Endothelial cell of umbilical vein (primary cell): ENCODE data around the gene LNPEP. TPM values are rescaled to one million over a fixed set of nuclear protein-coding genes. Genes with fewer than 3 reads are reported as not detected.

Experiments
- BruUV-seq: library from RNA; stranded (reverse); fragments of 400-500 nt; replicated peaks from 2 replicates; lab custom pipeline; 2021; lab: Mats Ljungman, UMichigan
- CTCF ChIA-PET: fragments of 300-600, 350-600 bp; sonication (Branson Sonifier 250); formaldehyde crosslinking; loops from one replicate; lab custom pipeline; 2021; ENCODE audit warnings: antibody characterized with exemption, inconsistent platforms; lab: Charles Lee
- POLR2A ChIA-PET: fragments of 300-600, 350-600 bp; sonication (Branson Sonifier 250); formaldehyde crosslinking; loops from one replicate; lab custom pipeline; 2021; ENCODE audit warnings: antibody characterized with exemption, inconsistent platforms; lab: Charles Lee
- DNase-seq: peaks from one replicate; pipeline ENCODE4 v3.0.0-alpha.2; 2011; ENCODE audit warnings: low read depth, low spot score
- FAIRE-seq: peaks from 2 replicates; lab custom pipeline; 2011; peaks lifted over from hg19 to GRCh38; lab: Jason Lieb, UNC
- H2AFZ ChIP-seq: 2 replicates; pipeline ENCODE4 v1.6.0; 2012; ENCODE audit warnings: low read depth, low read length, control low read depth, inconsistent platforms
- H3K27ac ChIP-seq: 2 replicates; pipeline ENCODE4 v1.5.1; 2011; ENCODE audit warnings: low read depth, mild to moderate bottlenecking, control low read depth, low read length, moderate library complexity; ENCODE audit not compliant: insufficient read depth
- H3K27me3 ChIP-seq, 2 experiments: 2 replicates each; pipeline versions ENCODE4 v1.6.0 to v1.6.1; 2011; ENCODE audit warnings: low read length in 2 of 2, mixed read lengths in 1 of 2; ENCODE audit not compliant: control insufficient read depth in 2 of 2, insufficient read depth in 2 of 2
- H3K36me3 ChIP-seq, 2 experiments: 2 replicates in 1 of 2; 3 replicates in 1 of 2; pipeline ENCODE4 v1.5.1; 2011; ENCODE audit warnings: low read length in 2 of 2, mild to moderate bottlenecking in 1 of 2, moderate library complexity in 1 of 2; ENCODE audit not compliant: control insufficient read depth in 2 of 2, insufficient read depth in 2 of 2; ENCODE audit errors: extremely low read depth in 1 of 2
- H3K4me1 ChIP-seq: 3 replicates; pipeline ENCODE4 v1.5.1; 2011; ENCODE audit warnings: mild to moderate bottlenecking, low read length; ENCODE audit not compliant: control insufficient read depth, insufficient read depth; ENCODE audit errors: extremely low read depth
- H3K4me2 ChIP-seq: 2 replicates; pipeline ENCODE4 v1.6.1; 2011; ENCODE audit warnings: low read length, control low read depth, mixed read lengths; ENCODE audit not compliant: insufficient read depth
- H3K4me3 ChIP-seq, 3 experiments: fragments of 200-600 bp in 1 of 3; sonication (generic), shearing (Covaris generic) in 1 of 3; replicated peaks in 1 of 3; 2 replicates each; pipeline ENCODE4 v1.5.1; 2011 to 2016; ENCODE audit warnings: control low read depth in 3 of 3, low read length in 3 of 3, mild to moderate bottlenecking in 2 of 3, inconsistent platforms in 1 of 3, low read depth in 1 of 3, moderate library complexity in 1 of 3; ENCODE audit not compliant: insufficient read depth in 1 of 3
- H3K79me2 ChIP-seq: 2 replicates; pipeline ENCODE4 v1.6.0; 2012; ENCODE audit warnings: low read length, inconsistent platforms; ENCODE audit not compliant: control insufficient read depth, insufficient read depth
- H3K9ac ChIP-seq: replicated peaks from 2 replicates; pipeline ENCODE3; 2011; ENCODE audit warnings: low read length, control low read depth; ENCODE audit not compliant: insufficient read depth; ENCODE audit errors: extremely low read depth
- H3K9me1 ChIP-seq: replicated peaks from 3 replicates; pipeline ENCODE4 v1.6.0; 2011; ENCODE audit warnings: mild to moderate bottlenecking, low read length; ENCODE audit not compliant: control insufficient read depth, insufficient read depth; ENCODE audit errors: extremely low read depth
- H3K9me3 ChIP-seq: replicated peaks from 2 replicates; pipeline ENCODE4 v1.5.1; 2012; ENCODE audit warnings: low read length, inconsistent platforms; ENCODE audit not compliant: control insufficient read depth, insufficient read depth
- H4K20me1 ChIP-seq: replicated peaks from 2 replicates; pipeline ENCODE3; 2011; ENCODE audit warnings: mild to moderate bottlenecking, low read length; ENCODE audit not compliant: control insufficient read depth, insufficient read depth; ENCODE audit errors: extremely low read depth
- CTCF ChIP-seq, 2 donors: IDR thresholded peaks; 1 replicate in 1 of 2; 2 replicates in 1 of 2; pipeline ENCODE4 v1.5.1; 2011; ENCODE audit warnings: low read length in 2 of 2, mild to moderate bottlenecking in 2 of 2, moderate library complexity in 2 of 2, control low read depth in 1 of 2, inconsistent platforms in 1 of 2, low read depth in 1 of 2; ENCODE audit not compliant: insufficient read depth in 1 of 2; ENCODE audit errors: extremely low read depth in 1 of 2
- EZH2 ChIP-seq: IDR thresholded peaks from 2 replicates; pipeline ENCODE4 v1.6.1; 2012; ENCODE audit warnings: borderline replicate concordance, low read depth, mild to moderate bottlenecking, moderate library complexity, low read length, inconsistent platforms; ENCODE audit not compliant: severe bottlenecking
- FOS ChIP-seq: IDR thresholded peaks from 2 replicates; pipeline ENCODE4 v1.6.1; 2011; ENCODE audit warnings: mild to moderate bottlenecking, low read length, moderate library complexity, borderline replicate concordance; ENCODE audit not compliant: insufficient read depth
- GATA2 ChIP-seq: IDR thresholded peaks from 2 replicates; pipeline ENCODE4 v1.7.0; 2011; ENCODE audit warnings: low read depth, mild to moderate bottlenecking, moderate library complexity, mixed read lengths, low read length; ENCODE audit not compliant: insufficient read length, insufficient read depth
- JUN ChIP-seq: IDR thresholded peaks from 2 replicates; pipeline ENCODE4 v1.6.1; 2011; ENCODE audit warnings: borderline replicate concordance, low read depth; ENCODE audit not compliant: insufficient read length, insufficient read depth
- MAX ChIP-seq: IDR thresholded peaks from 2 replicates; pipeline ENCODE4 v1.6.1; 2011; ENCODE audit not compliant: insufficient read depth, insufficient read length
- MYC ChIP-seq: IDR thresholded peaks from one replicate; pipeline ENCODE4 v1.6.1; 2011; ENCODE audit warnings: mild to moderate bottlenecking, low read depth, low read length
- POLR2A ChIP-seq: IDR thresholded peaks from 2 replicates; pipeline ENCODE4 v1.6.1; 2012; ENCODE audit warnings: low read depth, mild to moderate bottlenecking, control low read depth, low read length
- POLR2AphosphoS5 ChIP-seq: IDR thresholded peaks from 2 replicates; pipeline ENCODE4 v1.6.1; 2012; ENCODE audit warnings: low read depth, mild to moderate bottlenecking, control low read depth, low read length, moderate library complexity; ENCODE audit not compliant: insufficient read depth
- dilution Hi-C: fragments of 300-500 bp; cut with MboI; formaldehyde crosslinking; loops from one replicate; pipeline ENCODE4 v1.15.0; 2019; ENCODE audit warnings: low sequenced_read_pairs; ENCODE audit not compliant: extremely low pct_ligation_motif_present
- intact Hi-C: fragments of 100-400 bp; cut with micrococcal nuclease; formaldehyde crosslinking; loops from one replicate; pipeline ENCODE4 v1.10.0; 2022
- polyA plus RNA-seq, 4 experiments: library from polyadenylated mRNA; depleted of rRNA in 3 of 4; stranded (reverse) in 3 of 4; unstranded in 1 of 4; fragments of >200 nt; gene quantifications; 2 replicates each; pipeline versions ENCODE4 v1.2.1 to v1.2.3, GENCODE V29; 2011 to 2012; ENCODE audit warnings: missing spikeins in 1 of 4
- total RNA-seq: library from RNA; stranded (reverse); gene quantifications from 2 replicates; pipeline ENCODE4 v1.2.3, GENCODE V29; 2021

LNPEP gene
- total and polyA plus RNA-seq, 2 donors (not counting 3 experiments of a cell fraction or from before 2014, with no cell fraction given), result 7.0 to 23.5 TPM

- intact Hi-C loops (no loop called here), dilution Hi-C loops (no loop called here)
- no peaks in the 10 kb centered on the region for H3K79me2 ChIP-seq
- no peak overlapping the region for H3K9ac ChIP-seq
- H3K4me1 ChIP-seq, result no peaks in the 10 kb centered on the region
- peaks cover 0 to 5% of the 10 kb centered on the region in 2 experiments for H3K27me3 ChIP-seq
- H3K36me3 ChIP-seq, result no peaks in the 10 kb centered on the region
- no peak overlapping the region for H3K27ac ChIP-seq
- no peak overlapping the region for H3K4me2 ChIP-seq
- H3K4me3 ChIP-seq, result no peak overlapping the region
- H3K9me1 ChIP-seq, result no peaks in the 10 kb centered on the region
- ChIA-PET POLR2A (no interaction called here), CTCF (interaction anchor here (0.8 kb wide), 1 partner anchor 75 kb away, joined by 3 read pairs; no protein-coding TSS in a partner anchor)
- no peak overlapping the region for H2AFZ ChIP-seq
- DNase-seq (no peak), FAIRE-seq (no peak)
- no peaks in the 10 kb centered on the region for H4K20me1 ChIP-seq
- no TSS peak for BruUV-seq
- no peaks in the 10 kb centered on the region for H3K9me3 ChIP-seq
- TF ChIP-seq MYC (no peak), POLR2A (no peak), EZH2 (no peak), MAX (no peak), POLR2AphosphoS5 (no peak), GATA2 (no peak), CTCF (IDR thresholded peaks at IDR 0.05; ENCODE audit: extremely low read depth in 1 of 2, insufficient read depth in 1 of 2, low read depth in 1 of 2, low read length in 2 of 2) (no peak), FOS (no peak), JUN (no peak)
Measured at GRCh38 chr5:97072696-97073095, 136.8 kb downstream of the LNPEP start.
